Ammon's horn (tissue), 1 donor: ENCODE results near the gene IL6R.

Source experiments
- DNase-seq: peaks from one replicate; pipeline ENCODE4 v3.0.0-alpha.2; 2016; ENCODE audit warnings: low spot score

The IL6R gene

DNA sequence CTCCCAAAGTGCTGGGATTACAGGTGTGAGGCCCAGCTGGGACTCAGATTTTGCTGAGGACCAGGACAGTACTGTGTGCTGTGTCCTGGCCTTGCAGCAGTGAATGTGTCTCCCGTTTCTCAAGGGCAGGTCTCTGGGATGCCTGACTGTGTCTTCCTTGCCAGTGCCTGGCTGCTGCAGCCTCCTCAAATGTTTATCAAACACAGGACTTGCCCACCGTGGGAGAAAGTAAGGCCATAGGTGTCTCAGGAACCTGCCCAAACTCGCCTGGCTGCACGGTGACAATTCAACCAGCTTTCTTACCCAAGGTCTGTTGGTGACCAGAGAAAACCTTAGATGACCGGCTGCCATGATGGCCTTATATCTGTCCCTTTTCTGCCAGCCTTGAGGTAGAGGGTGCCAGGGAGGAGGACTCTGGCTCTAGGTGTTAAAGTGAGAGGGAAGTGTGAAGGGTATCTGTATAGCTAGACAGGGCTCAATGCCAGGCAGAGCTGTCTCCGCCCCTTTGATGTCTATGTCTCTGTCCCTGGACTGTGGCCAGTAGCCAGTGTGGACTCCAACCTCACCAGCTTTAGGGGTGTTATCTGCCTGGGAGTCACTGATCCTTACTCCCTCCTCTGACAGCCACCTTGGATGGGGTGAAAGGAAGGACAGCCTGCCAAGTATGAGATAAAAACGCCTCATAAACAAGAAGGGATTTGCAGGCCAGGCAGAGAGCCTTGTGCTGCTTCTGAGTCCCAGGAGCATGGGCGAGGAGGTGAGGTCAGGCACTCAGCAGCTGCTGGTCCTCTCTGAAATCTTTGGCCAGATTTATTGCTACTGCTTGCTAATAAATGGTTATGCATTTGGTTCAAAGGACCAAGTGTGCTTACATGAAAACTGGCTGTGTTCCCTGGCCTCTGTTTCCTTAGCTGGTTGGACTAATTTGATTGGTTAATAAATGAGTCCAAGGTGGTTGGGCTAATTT lies 22.3 kb downstream of the IL6R start:
- no peak for DNase-seq

DNA sequence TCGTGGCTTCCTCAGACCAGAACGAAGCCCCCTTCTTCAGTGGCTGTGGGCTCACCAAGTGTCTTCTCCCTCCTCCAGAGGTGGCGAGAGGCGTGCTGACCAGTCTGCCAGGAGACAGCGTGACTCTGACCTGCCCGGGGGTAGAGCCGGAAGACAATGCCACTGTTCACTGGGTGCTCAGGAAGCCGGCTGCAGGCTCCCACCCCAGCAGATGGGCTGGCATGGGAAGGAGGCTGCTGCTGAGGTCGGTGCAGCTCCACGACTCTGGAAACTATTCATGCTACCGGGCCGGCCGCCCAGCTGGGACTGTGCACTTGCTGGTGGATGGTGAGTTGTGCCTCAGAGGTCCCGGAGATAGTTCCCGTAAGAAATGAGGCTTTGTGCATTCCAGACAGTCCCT lies 24.0 kb downstream of the IL6R start:
- peak; percentile 75 for DNase-seq

DNA sequence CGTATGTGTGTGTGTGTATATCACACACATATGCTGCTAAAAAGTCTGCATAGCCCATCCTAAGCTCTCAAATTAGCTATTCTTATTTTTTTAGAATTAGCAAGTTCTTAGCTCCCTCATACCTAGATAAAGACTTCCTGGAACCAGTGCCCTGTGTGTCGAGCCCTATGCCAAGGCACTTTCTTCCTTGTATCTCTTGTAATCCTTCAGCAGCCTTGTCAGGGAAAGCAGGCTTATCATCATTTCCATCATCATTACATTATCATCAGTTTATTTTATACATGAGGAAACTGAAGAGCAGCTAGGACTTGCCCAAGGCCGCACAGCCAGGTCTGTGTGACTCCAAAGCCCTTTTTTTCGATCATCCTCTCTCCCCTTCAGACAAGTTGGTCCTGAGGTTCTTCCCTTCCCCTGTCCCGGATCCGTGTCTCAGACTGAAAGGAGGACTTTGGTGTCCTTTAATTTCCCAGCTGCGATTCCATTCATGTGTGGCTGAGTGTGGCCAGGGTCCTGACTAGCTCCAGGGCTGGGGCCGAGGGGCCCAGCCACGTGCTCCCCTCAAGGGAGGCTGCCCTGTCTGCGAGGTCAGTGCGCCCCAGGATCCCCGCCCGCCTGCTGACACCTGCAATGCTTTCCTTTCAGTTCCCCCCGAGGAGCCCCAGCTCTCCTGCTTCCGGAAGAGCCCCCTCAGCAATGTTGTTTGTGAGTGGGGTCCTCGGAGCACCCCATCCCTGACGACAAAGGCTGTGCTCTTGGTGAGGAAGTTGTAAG lies 24.9 kb downstream of the IL6R start:
- no peak for DNase-seq

DNA sequence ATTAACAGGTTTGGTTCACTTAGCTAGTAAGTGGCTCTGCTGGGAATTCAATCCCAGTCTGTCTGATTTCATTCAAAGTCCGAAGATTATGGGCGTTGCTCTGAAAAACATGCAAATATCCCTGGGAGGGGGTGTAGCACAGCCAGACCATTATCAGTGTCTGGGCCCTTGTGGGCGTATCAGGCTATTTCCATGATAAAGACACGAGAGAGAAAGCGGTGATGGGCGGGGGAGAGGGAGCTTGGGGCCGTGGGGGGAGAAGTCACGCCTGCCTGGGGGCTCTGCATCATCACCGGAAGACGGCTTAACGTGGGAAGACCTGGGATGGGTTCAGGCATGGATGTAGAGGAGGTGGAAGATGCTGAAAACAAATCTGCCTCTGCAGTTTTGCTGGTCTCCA lies 25.8 kb downstream of the IL6R start:
- no peak for DNase-seq

DNA sequence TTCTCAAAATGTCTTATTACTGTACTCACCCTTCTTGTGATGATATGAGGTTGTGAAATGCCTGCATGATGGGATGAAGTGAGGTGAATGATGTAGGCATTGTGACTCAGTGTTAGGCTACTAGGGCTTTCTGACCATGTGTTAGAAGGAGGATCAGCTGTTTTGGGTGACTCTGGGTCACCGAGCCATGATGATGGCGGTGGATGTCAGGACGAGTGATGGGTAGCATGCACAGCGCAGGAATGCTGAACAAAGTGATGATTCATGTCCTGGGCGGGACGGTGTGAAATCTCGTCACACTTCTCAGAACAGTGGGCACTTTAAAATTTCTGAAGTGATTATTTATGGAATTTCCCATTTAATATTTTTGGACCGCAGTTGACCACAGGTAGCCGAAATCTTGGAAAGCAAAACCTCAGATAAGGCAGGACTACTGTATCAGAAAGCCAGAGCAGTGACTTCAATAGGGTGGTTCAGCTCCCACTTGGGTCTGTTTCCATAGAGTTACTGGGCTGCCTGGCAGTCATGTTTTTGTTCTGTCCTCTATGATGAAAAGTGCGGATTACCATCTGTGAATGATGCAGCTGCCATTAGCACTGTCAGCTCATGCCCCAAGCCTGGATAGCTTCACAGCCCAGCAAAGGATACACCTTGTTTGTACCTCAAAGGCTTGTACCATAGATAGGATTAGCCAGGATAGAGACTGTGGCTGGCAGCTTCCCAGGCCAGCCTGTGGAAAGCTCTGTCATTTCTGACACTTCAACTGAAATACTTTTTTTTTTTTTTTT lies 26.6 kb downstream of the IL6R start:
- no peak for DNase-seq

DNA sequence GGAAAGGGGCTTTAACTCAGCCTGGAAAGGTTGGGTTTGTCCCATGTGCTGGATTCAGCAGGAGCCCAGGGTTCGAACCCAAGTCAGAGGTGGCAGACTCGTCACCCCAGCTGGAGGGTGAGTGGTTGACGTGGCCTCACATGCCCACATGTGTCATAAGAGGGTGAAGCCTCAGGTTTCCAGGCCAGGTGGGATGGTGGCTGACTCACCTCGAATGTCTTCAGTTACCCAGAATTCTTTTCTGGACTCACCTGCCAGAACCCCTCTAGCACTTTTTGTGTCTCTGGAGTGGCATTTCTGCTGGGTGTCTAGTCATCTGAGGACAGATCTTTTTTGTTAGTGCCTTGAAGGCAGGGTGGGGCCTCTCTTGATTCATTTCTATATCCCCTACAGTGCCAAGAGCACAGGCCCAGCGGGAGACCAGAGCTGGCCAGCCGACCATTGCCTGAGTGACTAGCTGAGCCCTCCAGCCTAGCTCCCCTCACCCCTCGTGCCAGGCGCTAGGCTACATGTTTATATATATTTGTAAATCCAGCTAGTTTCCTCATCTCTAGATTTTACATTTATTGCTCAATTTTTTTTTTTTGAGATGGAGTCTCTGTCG lies 28.1 kb downstream of the IL6R start:
- no peak for DNase-seq

DNA sequence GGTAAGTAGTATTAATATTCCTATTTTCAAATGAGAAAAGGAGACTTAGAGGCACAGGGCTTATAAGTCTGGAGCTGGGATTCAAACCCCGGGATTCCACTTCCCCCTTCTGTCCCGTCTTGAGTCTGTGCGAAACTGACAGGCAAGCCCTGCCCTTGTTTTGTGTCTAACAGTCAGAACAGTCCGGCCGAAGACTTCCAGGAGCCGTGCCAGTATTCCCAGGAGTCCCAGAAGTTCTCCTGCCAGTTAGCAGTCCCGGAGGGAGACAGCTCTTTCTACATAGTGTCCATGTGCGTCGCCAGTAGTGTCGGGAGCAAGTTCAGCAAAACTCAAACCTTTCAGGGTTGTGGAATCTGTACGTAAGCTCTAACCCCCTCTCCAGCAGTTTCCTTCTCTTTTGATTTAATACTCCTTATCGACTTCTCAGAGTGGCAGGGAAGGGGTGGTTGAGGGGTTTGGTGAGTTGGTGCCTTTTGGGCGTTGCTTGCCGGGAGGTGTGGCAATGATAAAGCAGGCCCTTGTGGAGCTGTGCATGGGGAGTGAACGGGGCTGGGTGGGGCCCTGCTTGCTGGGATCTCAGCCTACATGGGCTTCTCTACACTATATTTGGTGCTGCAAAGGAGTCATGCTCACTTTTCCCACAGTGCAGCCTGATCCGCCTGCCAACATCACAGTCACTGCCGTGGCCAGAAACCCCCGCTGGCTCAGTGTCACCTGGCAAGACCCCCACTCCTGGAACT lies 29.4 kb downstream of the IL6R start:
- DNase-seq: peak; percentile 62

DNA sequence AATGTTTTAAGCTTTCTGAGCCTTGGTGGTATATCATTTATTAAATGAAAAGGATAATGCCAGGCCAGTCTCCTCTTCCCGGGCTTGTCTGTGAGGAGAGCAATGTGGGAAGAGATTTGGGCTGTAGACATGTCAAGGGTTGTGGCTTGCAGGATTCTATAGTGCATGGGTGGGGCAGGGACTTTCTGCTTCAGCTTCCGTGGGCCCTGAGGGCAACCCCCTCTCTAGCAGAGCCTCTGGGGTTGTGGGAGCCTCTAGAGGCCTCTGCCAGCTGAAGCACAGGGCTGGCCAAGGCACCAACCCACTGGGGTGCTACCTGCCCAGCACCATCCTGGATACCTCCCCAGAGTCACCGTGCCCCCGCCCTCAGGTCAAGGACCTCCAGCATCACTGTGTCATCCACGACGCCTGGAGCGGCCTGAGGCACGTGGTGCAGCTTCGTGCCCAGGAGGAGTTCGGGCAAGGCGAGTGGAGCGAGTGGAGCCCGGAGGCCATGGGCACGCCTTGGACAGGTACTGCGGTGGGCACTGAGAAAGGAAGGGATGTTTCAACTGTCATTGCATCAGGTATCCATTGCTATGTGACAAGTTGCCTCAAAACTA lies 30.6 kb downstream of the IL6R start:
- DNase-seq: no peak

DNA sequence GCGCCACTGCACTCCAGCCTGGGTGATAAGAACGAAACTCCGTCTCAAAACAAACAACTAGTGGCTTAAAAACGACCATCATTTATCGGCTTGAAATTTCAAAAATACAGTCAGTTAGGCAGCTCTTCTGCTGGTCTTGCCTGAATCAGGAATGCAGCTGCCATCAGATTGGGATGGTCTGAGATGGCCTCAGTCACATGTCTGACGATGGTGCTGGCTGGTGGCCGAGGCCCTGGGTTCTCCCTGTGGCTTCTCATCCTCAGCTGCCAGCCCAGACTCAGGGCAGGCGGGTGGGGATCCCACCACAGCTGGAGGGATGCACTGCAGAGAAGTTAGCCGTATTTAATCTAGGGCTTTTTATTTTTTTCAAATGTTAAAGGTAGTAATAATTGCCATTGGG lies 31.3 kb downstream of the IL6R start:
- no peak for DNase-seq

DNA sequence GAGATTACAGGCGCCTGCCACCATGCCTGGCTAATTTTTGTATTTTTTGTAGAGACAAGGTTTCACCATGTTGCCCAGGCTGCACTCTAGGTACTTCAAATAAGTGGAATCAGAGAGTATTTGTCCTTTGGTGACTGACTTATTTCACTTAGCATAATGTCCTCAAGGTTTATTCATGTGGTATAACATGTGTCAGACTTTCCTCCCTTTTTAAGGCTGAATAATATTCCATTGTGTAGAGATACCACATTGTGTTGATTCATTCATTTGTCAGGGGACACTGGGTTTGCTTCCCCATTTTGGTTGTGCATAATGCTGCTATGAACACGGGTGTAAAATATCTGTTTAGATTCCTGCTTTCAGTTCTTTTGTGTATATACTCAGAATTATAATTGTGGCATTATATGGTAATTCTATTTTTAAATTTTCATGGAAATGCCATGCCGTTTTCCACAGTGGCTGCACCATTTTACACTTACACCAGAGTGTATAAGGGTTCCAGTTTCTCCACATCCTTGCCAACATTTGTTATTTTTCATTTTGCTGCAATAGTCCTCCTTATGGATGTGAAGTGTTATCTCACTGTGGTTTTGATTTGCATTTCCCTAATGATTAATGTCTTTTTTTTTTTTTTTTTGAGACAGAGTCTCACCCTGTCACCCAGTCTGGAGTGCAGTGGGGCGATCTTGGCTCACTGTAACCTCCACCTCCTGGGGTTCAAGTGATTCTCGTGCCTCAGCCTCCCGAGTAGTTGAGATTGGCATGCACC lies 35.1 kb downstream of the IL6R start:
- DNase-seq: no peak

DNA sequence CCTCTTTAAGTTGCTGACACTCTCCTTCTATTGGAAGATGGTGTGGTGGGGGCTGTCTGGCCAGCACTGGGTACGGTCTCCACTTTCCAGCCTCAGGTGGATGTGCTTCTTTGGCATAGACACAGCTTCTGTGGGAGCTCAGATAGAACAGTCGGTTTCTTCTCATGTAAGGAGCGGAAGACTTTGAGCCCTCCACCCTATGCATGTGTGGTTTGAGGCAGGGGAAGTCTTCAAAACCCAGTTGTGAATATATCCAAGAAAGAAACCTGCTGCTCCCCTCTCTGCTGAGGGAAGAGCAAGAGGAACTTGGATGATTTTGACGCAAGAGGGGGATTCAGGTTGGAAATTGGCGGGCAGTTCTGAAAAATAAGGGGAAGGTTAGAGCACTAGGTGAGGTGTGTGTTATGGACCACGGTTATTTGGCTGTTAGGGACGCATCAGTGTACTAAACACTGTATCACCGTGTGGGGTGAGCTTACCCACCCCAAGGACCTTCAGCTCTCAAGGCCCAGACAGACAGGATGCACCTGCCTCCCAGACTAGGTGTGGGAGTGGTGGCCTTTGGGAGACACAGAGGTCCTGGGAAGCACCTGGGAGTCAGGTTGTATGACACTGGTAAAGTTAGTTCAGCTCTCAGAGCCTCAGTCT lies 36.2 kb downstream of the IL6R start:
- DNase-seq: no peak

DNA sequence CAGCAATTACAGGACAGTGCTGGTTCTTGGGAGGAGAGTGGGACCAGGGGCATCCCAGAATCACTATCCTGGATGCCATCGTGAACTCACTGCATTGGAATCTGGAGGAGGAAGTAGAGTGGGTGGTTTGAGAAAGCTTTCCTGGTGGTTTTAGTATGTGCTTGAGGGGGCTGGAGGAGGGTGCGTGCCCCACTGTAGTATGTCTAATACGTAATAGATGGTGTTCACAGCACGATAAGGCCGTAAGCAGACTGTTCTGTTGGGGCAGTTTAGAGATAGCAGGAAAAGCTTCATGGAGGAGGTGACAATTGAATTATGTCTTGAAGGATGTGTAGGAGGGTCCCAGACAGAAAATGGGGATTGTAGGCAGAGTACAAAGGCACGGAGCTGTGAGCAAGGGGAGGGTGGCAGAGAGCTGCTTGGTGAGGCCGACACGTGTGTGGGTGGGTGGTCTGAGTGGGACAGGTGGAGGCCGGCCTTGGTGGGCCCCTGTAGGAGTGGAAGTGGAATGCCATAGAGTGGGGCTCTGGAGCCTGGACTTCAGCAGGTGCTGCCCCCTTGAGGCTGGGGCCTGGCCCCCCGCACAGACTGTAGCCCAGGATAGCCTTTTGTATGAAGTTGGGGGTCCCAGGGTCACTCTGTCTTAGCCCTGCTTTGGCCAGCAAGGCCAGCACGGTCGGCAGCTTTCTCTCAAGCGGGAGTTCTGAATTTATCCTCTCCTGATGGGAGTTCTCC lies 37.0 kb downstream of the IL6R start:
- DNase-seq: no peak

DNA sequence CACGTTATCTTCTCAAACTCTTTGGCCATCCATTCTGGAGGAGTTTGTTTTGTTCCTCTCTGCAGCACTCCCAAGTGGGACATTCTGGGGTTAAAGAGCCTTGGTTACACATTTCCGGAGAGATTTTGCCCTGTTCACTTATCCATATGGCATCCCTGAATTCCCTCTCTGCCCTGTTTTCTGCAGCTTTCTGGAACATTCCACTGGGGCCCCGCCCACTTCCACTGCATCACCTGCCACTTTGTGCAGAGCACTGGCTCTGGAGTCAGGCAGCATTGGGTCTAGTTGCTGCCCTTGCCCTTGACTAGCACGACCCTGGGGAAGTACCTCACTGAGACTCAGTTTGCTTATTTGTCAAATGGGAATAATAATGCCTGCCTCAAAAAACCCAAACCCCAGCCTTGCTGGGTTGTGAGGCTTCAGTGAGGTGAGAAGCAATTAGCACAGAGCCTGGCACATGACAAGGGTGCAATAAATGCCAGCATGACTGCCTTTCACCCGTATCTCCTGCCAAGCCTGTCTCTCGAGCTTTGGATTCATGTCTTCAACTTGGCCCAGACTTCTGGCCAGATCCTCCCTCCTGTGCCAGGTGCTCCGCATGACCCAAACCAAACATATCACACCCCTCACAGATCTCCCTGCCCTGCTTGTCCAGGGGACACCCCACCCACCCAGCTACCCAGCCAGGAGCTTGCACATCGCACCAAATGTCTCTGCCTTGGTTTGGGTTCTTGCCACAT lies 38.3 kb downstream of the IL6R start:
- DNase-seq: no peak

DNA sequence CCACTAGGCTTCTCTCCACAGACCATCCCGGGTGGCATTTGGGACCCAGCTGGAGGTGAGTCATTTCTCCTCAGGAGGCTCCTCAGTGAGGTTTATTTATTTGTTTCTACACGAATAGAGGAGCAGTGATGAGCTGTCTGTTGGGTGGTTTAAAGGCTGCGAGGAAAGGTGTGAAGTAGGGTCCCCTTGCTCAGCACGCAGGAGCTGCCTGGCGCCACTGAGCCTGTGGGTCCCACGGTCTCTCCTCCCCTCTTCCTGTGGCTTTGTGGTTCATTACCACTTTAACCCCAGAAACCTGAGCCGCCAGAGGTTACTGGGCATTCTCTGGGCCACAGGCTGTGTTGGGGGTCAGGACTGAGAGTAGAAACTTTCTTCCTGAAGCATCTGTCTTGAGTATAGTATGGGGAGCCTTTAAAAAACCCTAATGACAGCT lies 39.9 kb downstream of the IL6R start:
- no peak for DNase-seq

DNA sequence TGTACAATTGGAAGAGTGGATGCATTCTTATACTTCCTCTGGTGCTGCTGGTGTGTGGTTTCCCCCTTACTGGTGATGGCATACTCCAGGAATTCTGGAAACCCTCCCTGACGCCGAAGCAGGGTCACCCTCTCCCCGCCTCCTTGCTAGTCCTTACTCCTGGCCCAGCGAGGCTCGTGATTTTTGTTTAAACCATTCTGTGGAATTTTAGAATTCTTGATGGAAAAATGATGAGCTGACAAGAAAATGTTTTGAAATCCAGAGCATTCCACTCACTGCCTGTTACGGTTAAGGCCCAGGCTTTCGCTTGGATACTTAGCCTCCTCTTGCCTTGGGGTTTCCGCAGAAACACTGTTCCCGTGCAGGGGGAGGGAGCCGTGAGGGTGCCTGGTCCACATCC lies 41.1 kb downstream of the IL6R start:
- no peak for DNase-seq

DNA sequence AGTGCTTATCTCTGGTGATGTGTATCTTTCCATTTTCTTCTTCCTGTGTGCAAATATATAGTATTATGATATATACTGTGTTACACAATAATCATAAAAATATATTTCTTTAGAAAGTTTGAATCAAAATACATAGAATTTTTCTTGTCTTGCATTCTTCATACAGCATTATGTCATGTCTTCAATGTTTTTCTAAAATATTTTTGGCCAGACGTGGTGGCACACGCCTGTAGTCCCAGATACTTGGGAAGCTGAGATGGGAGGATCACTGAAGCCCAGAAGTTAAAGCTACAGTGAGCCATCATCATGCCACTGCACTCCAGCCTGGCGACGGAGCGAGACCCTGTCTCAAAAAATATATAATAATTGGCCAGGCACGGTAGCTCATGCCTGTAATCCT lies 41.6 kb downstream of the IL6R start:
- no peak for DNase-seq

DNA sequence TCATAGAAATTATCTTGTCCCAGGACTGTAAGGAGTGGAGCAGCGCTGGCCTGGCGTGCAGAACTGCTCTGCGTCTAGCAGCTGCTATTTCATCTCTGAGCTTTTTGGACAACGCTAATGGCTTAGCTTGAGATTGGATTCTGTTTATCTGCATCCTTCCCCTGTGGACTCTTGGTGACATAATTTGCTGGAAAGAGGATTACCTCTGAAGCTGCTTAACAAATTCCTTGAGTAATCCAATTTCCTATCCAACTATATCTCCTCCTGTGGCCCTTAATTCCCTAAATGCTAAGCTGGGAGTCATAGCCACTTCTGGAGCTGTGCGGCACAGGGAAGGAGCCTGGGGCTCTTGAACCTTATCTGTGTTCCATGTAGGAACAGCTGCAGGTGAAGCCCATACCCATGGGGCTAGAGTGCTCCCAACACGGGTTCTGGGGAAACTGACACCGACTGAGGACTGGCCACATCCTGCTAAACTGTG lies 43.2 kb downstream of the IL6R start:
- DNase-seq: no peak

DNA sequence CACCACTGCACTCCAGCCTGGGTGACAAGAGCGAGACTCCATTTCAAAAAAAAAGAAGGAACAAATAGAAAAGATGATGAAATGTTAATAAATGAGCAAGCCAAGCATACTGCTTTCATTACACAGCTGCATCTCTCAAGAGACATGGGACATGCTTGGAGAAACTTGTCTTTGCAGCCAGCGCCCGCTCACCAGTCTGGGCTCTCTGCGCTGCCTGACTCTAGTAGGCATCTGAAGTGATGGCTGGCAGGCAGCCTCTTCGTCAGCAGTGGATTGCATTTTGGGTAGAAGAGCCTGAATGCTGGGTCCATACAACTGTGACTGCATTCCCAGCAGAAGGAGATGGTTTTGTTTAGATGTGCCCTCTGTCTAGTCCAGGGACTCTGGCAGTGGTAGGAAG lies 48.0 kb downstream of the IL6R start:
- DNase-seq: no peak
